Upper lobe of left lung (tissue), 6 donors: Measurements from ENCODE around the gene G0S2. TPM values are rescaled to one million over a fixed set of nuclear protein-coding genes. Genes with fewer than 3 reads are reported as not detected.

Source experiments
- ATAC-seq, 2 donors: fragments of 200-7000 bp; cut with Tn5 transposase; one replicate each; pipeline ENCODE4 v1.9.1; 2022; ENCODE audit warnings: mild to moderate bottlenecking in 2 of 2, moderate library complexity in 2 of 2; ENCODE audit not compliant: low FRiP score in 2 of 2
- DNase-seq, 2 donors: peaks; one replicate each; pipeline ENCODE4 v3.0.0-alpha.2; 2019 to 2020
- H3K27ac ChIP-seq, 4 donors: fragments of 200-600 bp; sonication (generic); one replicate each; pipeline ENCODE4 v1.5.1; 2016 to 2019
- H3K27me3 ChIP-seq, 4 donors: fragments of 200-600 bp; sonication (generic); one replicate each; pipeline ENCODE4 v1.5.1; 2017 to 2019
- H3K36me3 ChIP-seq, 4 donors: fragments of 200-600 bp; sonication (generic); one replicate each; pipeline ENCODE4 v1.5.1; 2016 to 2019
- H3K4me1 ChIP-seq, 4 donors: fragments of 200-600 bp; sonication (generic); one replicate each; pipeline ENCODE4 v1.5.1; 2018 to 2019
- H3K4me3 ChIP-seq, 4 donors: fragments of 200-600 bp; sonication (generic); one replicate each; pipeline ENCODE4 v1.5.1; 2017 to 2019; ENCODE audit warnings: mild to moderate bottlenecking in 2 of 4, moderate library complexity in 1 of 4
- H3K9me3 ChIP-seq, 4 donors: fragments of 200-600 bp; sonication (generic); one replicate each; pipeline ENCODE4 v1.5.1; 2018 to 2019
- CTCF ChIP-seq, 6 experiments: fragments of 450-650 bp in 4 of 6; fragments of 200-600 bp in 2 of 6; sonication (generic) in 2 of 6; IDR thresholded peaks; one replicate each; pipeline ENCODE4 v1.5.1; 2016 to 2019; ENCODE audit warnings: antibody characterized with exemption in 6 of 6
- EP300 ChIP-seq, 4 donors: sonication (generic); formaldehyde crosslinking; IDR thresholded peaks; one replicate each; pipeline ENCODE4 v1.5.1; 2017; ENCODE audit warnings: antibody characterized with exemption in 4 of 4, control low read depth in 2 of 4
- POLR2A ChIP-seq, 4 donors: fragments of 450-650 bp; IDR thresholded peaks; one replicate each; pipeline ENCODE4 v1.5.1; 2016 to 2017; ENCODE audit warnings: antibody characterized with exemption in 4 of 4, mild to moderate bottlenecking in 2 of 4
- POLR2AphosphoS5 ChIP-seq, 2 donors: sonication (generic); formaldehyde crosslinking; IDR thresholded peaks; one replicate each; pipeline ENCODE4 v1.5.1; 2017; ENCODE audit warnings: antibody characterized with exemption in 2 of 2
- WGBS, 2 donors: methylation state at CpG; one replicate each; pipeline ENCODE4 v1.1.5; 2017 to 2018; 5-methylcytosine and 5-hydroxymethylcytosine counted together
- total RNA-seq, 6 donors: library from RNA; depleted of rRNA in 4 of 6; stranded (reverse); fragments of >200 nt in 4 of 6; gene quantifications; one replicate each; pipeline versions ENCODE4 v1.1.0 to v1.2.1, GENCODE V29; 2016 to 2021
- donor health status: DM: no; HTN: no; CAD: no; lungs with moderate emphysema.
- donor health status: DM: no; HTN: yes; CAD: no; lungs with severe emphysema.

G0S2 gene
- 100 to 1,000 TPM in 1 of 6 donors, 10 to 100 TPM in 5; 14.4 to 108 (median 46.0) TPM for total RNA-seq

- peaks cover 12 to 33% (median 23%) of the 10 kb centered on the region in 4 donors for H3K4me1 ChIP-seq
- TF ChIP-seq POLR2A (IDR thresholded peaks at IDR 0.05) (peak in 1 of 4 donors; percentile 73), POLR2AphosphoS5 (IDR thresholded peaks at IDR 0.05) (peak; percentile 73 to 81), EP300 (IDR thresholded peaks at IDR 0.05) (no peak)
These were observed at the start of gene G0S2 for GRCh38 chr1:209674957-209675564. Gene G0S2, plus strand, starts transcription at chr1:209675412. Its CDS starts 273 bp downstream, at chr1:209675685.

GRCh38 chr1:209625791-209626285 is 49.4 kb upstream of the G0S2 start:
- H3K36me3 ChIP-seq = peaks cover 0 to 19% (median 9%) of the 10 kb centered on the region in 4 donors
- H3K4me3 ChIP-seq = no peak overlapping the region
- H3K27ac ChIP-seq = peak overlapping the region in 3 of 4 donors; percentile 4 to 48 (median 17)
- H3K27me3 ChIP-seq = no peaks in the 10 kb centered on the region
- TF ChIP-seq POLR2AphosphoS5 (IDR thresholded peaks at IDR 0.05) (no peak), EP300 (IDR thresholded peaks at IDR 0.05) (no peak), POLR2A (IDR thresholded peaks at IDR 0.05) (no peak), CTCF (IDR thresholded peaks at IDR 0.05) (no peak)
- peak in 1 of 2 donors; percentile 76 for DNase-seq
- peaks cover 12 to 25% (median 19%) of the 10 kb centered on the region in 4 donors for H3K4me1 ChIP-seq
- H3K9me3 ChIP-seq = no peaks in the 10 kb centered on the region
- 46 to 93% methylated on average over 11 to 18 of the region's 18 CpGs for WGBS, 2 donors
- no peak for ATAC-seq

More at GRCh38 chr1:209674957-209675564, at the start of gene G0S2:
- 3 to 8% methylated on average over 15 to 29 of the region's 47 CpGs for WGBS, 2 donors
- Histone ChIP-seq H3K36me3 (no peaks in the 10 kb centered on the region), H3K27me3 (no peaks in the 10 kb centered on the region), H3K27ac (peak within 1 kb of the TSS; percentile 64 to 80 (median 80)), H3K9me3 (no peaks in the 10 kb centered on the region), H3K4me3 (peak within 1 kb of the TSS; percentile 16 to 57 (median 50))
- ATAC-seq (peak; percentile 84 to 87), DNase-seq (peak; percentile 75 to 91)

GRCh38 chr1:209626346-209627026 is 48.7 kb upstream of the G0S2 start:
- WGBS, 2 donors = 76 to 87% methylated on average over 5 to 11 of the region's 19 CpGs
- H3K27ac ChIP-seq = peak overlapping the region in 3 of 4 donors; percentile 4 to 29 (median 17)
- H3K36me3 ChIP-seq = peaks cover 0 to 19% (median 9%) of the 10 kb centered on the region in 4 donors
- DNase-seq (peak in 1 of 2 donors; percentile 60), ATAC-seq (peak; percentile 11 to 28)
- no peaks in the 10 kb centered on the region for H3K9me3 ChIP-seq
- no peaks in the 10 kb centered on the region for H3K27me3 ChIP-seq
- no peak overlapping the region for H3K4me3 ChIP-seq
- H3K4me1 ChIP-seq = peaks cover 12 to 21% (median 19%) of the 10 kb centered on the region in 4 donors
- TF ChIP-seq POLR2A (IDR thresholded peaks at IDR 0.05) (no peak), EP300 (IDR thresholded peaks at IDR 0.05) (no peak), CTCF (IDR thresholded peaks at IDR 0.05) (no peak), POLR2AphosphoS5 (IDR thresholded peaks at IDR 0.05) (no peak)

- Histone ChIP-seq H3K4me1 (peaks cover 12 to 21% (median 19%) of the 10 kb centered on the region in 4 donors), H3K27ac (peak overlapping the region in 1 of 4 donors; percentile 42), H3K36me3 (peaks cover 0 to 16% (median 8%) of the 10 kb centered on the region in 4 donors), H3K27me3 (no peaks in the 10 kb centered on the region), H3K9me3 (no peaks in the 10 kb centered on the region), H3K4me3 (no peak overlapping the region)
- TF ChIP-seq POLR2AphosphoS5 (IDR thresholded peaks at IDR 0.05) = no peak
- TF ChIP-seq POLR2A (IDR thresholded peaks at IDR 0.05) = no peak
- no peak for TF ChIP-seq CTCF (IDR thresholded peaks at IDR 0.05)
- TF ChIP-seq EP300 (IDR thresholded peaks at IDR 0.05) = no peak
- WGBS, 2 donors = 59 to 66% methylated on average over 7 to 16 of the region's 16 CpGs
- peak in 1 of 2 donors; percentile 53 for DNase-seq
- ATAC-seq = peak; percentile 31 to 63
These were observed 48.0 kb upstream of the G0S2 start for GRCh38 chr1:209627027-209627731.
